ENCODE data around the gene LIPE. TPM values are rescaled to one million over a fixed set of nuclear protein-coding genes. Genes with fewer than 3 reads are reported as not detected.

Gene LIPE
- total RNA-seq, 1 donor from 2014 or later = 3.2 TPM

GRCh38 chr19:42441049-42441445 is 13.9 kb upstream of the LIPE start:
- Histone ChIP-seq H3K27me3 (ENCODE audit: low read depth) (no peaks in the 10 kb centered on the region), H3K4me3 (peak overlapping the region; percentile 34), H3K4me1 (peaks cover 29% of the 10 kb centered on the region), H3K9me3 (no peaks in the 10 kb centered on the region), H3K27ac (peak overlapping the region; percentile 77), H3K36me3 (no peaks in the 10 kb centered on the region)
- DNase-seq (no peak), ATAC-seq (peak; percentile 28 to 56)
- intact Hi-C loops (cut with DNase I) = no loop called here
- no peak for TF ChIP-seq CTCF (IDR thresholded peaks at IDR 0.05)

- peak overlapping the region; percentile 34 for H3K4me3 ChIP-seq
- H3K27ac ChIP-seq = no peak overlapping the region
- peak; percentile 89 for DNase-seq
Measured at GRCh38 chr19:42440357-42441048, 13.3 kb upstream of the LIPE start.

GRCh38 chr19:42436006-42436405 is 8.8 kb upstream of the LIPE start:
- H3K36me3 ChIP-seq = no peaks in the 10 kb centered on the region
- intact Hi-C loops (cut with DNase I) = no loop called here
- H3K4me3 ChIP-seq = no peak overlapping the region
- no peaks in the 10 kb centered on the region for H3K9me3 ChIP-seq
- ATAC-seq (peak; percentile 38 to 46), DNase-seq (no peak)
- H3K27me3 ChIP-seq (ENCODE audit: low read depth) = no peaks in the 10 kb centered on the region
- no peak overlapping the region for H3K27ac ChIP-seq
- TF ChIP-seq CTCF (IDR thresholded peaks at IDR 0.05) = no peak
- H3K4me1 ChIP-seq = peaks cover 41% of the 10 kb centered on the region

More at GRCh38 chr19:42440357-42441048, 13.3 kb upstream of the LIPE start:
- peaks cover 34% of the 10 kb centered on the region for H3K4me1 ChIP-seq
- peak; percentile 95 for TF ChIP-seq CTCF (IDR thresholded peaks at IDR 0.05)
- intact Hi-C loops (cut with DNase I) = no loop called here
- no peaks in the 10 kb centered on the region for H3K9me3 ChIP-seq
- no peaks in the 10 kb centered on the region for H3K27me3 ChIP-seq (ENCODE audit: low read depth)
- H3K36me3 ChIP-seq = no peaks in the 10 kb centered on the region
- peak; percentile 64 to 69 for ATAC-seq

- intact Hi-C loops (cut with DNase I) = no loop called here
- no peaks in the 10 kb centered on the region for H3K27me3 ChIP-seq (ENCODE audit: low read depth)
- no peak overlapping the region for H3K4me3 ChIP-seq
- H3K9me3 ChIP-seq = no peaks in the 10 kb centered on the region
- no peak overlapping the region for H3K27ac ChIP-seq
- no peak for DNase-seq
- no peaks in the 10 kb centered on the region for H3K36me3 ChIP-seq
- no peak for ATAC-seq
- peaks cover 34% of the 10 kb centered on the region for H3K4me1 ChIP-seq
- no peak for TF ChIP-seq CTCF (IDR thresholded peaks at IDR 0.05)
Measured at GRCh38 chr19:42435316-42435715, 8.1 kb upstream of the LIPE start.

GRCh38 chr19:42433503-42434260 is 6.5 kb upstream of the LIPE start:
- no peaks in the 10 kb centered on the region for H3K9me3 ChIP-seq
- H3K27me3 ChIP-seq (ENCODE audit: low read depth) = no peaks in the 10 kb centered on the region
- peak; percentile 75 to 79 for ATAC-seq
- no peaks in the 10 kb centered on the region for H3K36me3 ChIP-seq
- peak; percentile 74 for TF ChIP-seq CTCF (IDR thresholded peaks at IDR 0.05)
- H3K4me3 ChIP-seq = no peak overlapping the region
- intact Hi-C loops (cut with DNase I) = no loop called here
- H3K27ac ChIP-seq = peak overlapping the region; percentile 69
- DNase-seq = peak; percentile 78
- H3K4me1 ChIP-seq = peaks cover 21% of the 10 kb centered on the region
